Esophagus squamous epithelium (tissue), 4 donors: ENCODE results near the gene DNAH2.

Experiments used
- CTCF ChIP-seq, 6 experiments: fragments of 450-650 bp in 4 of 6; fragments of 200-600 bp in 2 of 6; sonication (generic) in 2 of 6; IDR thresholded peaks; one replicate each; pipeline ENCODE4 v1.5.1; 2016 to 2019; ENCODE audit warnings: antibody characterized with exemption in 6 of 6, mild to moderate bottlenecking in 4 of 6, moderate library complexity in 4 of 6
- POLR2A ChIP-seq, 4 donors: fragments of 450-650 bp; IDR thresholded peaks; one replicate each; pipeline ENCODE4 v1.6.1; 2017; ENCODE audit warnings: antibody characterized with exemption in 4 of 4, mild to moderate bottlenecking in 4 of 4, moderate library complexity in 3 of 4

GRCh38 chr17:7825206-7825990 lies 107.9 kb downstream of the DNAH2 start:
- TF ChIP-seq CTCF (IDR thresholded peaks at IDR 0.05) (peak in 1 of 6 experiments; percentile 17), POLR2A (IDR thresholded peaks at IDR 0.05) (no peak)
